Transverse colon (tissue), 4 donors: ENCODE measurements around the gene ARHGAP23. TPM values are rescaled to one million over a fixed set of nuclear protein-coding genes. Genes with fewer than 3 reads are reported as not detected.
A peak's percentile ranks its signal among the peaks of the same experiment; 100 is the strongest.
"Not testable (repeated sequence)": the region's sequence is repeated elsewhere in the genome, so short reads cannot be mapped to it uniquely, and the experiment has no call there.

Experiments
- DNase-seq: peaks from one replicate; pipeline ENCODE4 v3.0.0-alpha.2; 2019
- H3K27ac ChIP-seq, 4 donors: fragments of 200-600 bp; sonication (generic); 2 replicates each; pipeline ENCODE4 v1.5.1; 2016 to 2018; ENCODE audit warnings: inconsistent platforms in 4 of 4
- H3K27me3 ChIP-seq: fragments of 200-600 bp; sonication (generic); 2 replicates; pipeline ENCODE4 v1.5.1; 2017; ENCODE audit warnings: inconsistent platforms
- H3K36me3 ChIP-seq, 4 donors: fragments of 200-600 bp; sonication (generic); 2 replicates each; pipeline ENCODE4 v1.5.1; 2017 to 2019; ENCODE audit warnings: inconsistent platforms in 4 of 4
- H3K4me1 ChIP-seq, 4 donors: fragments of 200-600 bp; sonication (generic); 2 replicates each; pipeline ENCODE4 v1.5.1; 2017 to 2020; ENCODE audit warnings: inconsistent platforms in 4 of 4
- H3K4me3 ChIP-seq, 4 donors: fragments of 200-600 bp; sonication (generic); 1 replicate in 1 of 4; 2 replicates in 3 of 4; pipeline versions ENCODE4 v1.5.1 to v1.6.1; 2017 to 2019; ENCODE audit warnings: inconsistent platforms in 4 of 4
- H3K9me3 ChIP-seq, 2 donors: fragments of 200-600 bp; sonication (generic); 2 replicates each; pipeline ENCODE4 v1.5.1; 2017 to 2019; ENCODE audit warnings: inconsistent platforms in 2 of 2
- POLR2A ChIP-seq: fragments of 450-650 bp; IDR thresholded peaks from one replicate; pipeline ENCODE4 v1.6.1; 2016; ENCODE audit warnings: antibody characterized with exemption, mild to moderate bottlenecking, moderate library complexity
- WGBS, 2 donors: methylation state at CpG; one replicate each; pipeline ENCODE4 v1.1.5; 2018; ENCODE audit warnings: low coverage in 1 of 2; 5-methylcytosine and 5-hydroxymethylcytosine counted together
- in situ Hi-C, 4 donors: fragments of 200-750 bp; cut with MboI; loops; one replicate each; pipeline versions ENCODE4 v1.15.0 to v1.15.1; 2017; ENCODE audit warnings: low sequenced_read_pairs in 3 of 4, low pct_ligation_motif_present in 1 of 4, low pct_unique_long_range_greater_than_20kb in 1 of 4
- intact Hi-C: fragments of 100-400 bp; cut with DNase I; formaldehyde crosslinking; loops from one replicate; pipeline ENCODE4 v1.15.1; 2023; ENCODE audit warnings: low total_unique reads
- total RNA-seq, 4 donors: library from RNA; depleted of rRNA; stranded (reverse); fragments of >200 nt; gene quantifications; one replicate each; pipeline ENCODE4 v1.1.0, GENCODE V29; 2016
- TF ChIP-seq, protein P1 (sequence below), 5 experiments: fragments of 200-600 bp in 3 of 5; fragments of 450-650 bp in 2 of 5; sonication (generic) in 3 of 5; IDR thresholded peaks; 1 replicate in 2 of 5; 2 replicates in 3 of 5; pipeline ENCODE4 v1.5.1; 2016 to 2017; ENCODE audit warnings: antibody characterized with exemption in 5 of 5, inconsistent platforms in 3 of 5, mild to moderate bottlenecking in 2 of 5, moderate library complexity in 1 of 5

ARHGAP23 gene
- total RNA-seq, 4 donors from 2014 or later = 4.5 to 21.7 (median 17.0) TPM

DNA sequence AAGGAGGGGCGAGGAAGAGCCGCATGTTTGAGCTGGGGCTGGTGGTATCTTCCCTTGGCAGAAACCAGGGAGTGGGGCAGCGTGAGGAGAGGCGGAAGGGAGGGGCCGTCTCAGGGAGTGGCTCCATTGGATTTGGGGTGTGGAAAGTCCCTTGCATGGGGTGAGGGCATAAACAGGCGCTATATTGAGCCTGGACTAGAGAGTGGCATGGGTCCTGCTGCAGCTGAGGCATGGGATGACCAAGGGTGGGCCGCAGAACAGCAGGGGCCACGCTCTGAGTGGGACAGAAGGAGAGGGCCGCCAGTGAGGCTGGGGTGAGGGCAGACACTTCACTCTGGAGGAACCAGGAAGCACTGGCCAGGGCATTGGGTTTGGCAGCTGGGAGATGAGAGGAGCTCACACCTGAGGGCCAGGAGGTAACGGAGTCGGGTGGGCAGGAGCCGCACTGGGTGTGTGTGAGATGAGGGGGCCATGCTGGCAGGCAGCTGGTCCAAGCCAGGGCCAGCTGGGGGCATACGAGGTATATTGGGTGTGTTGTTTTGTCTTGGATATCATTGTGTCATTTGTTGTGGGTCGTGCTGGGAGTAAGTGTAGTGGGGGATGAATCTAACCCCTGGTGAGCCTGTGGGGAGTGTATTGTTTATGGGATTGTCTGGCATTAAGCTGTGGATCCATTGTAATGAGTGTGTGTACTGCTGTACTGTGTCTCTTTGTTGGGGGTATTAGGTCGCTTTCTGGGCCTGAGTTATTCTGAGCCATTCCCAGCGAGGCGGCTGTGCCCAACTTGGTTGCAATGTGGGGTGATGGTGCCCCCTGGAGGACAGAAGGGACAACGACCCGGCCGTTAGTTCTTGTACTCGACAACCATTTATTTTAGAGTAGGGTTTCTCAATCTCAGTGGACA, 56.2 kb downstream of the ARHGAP23 start:
- in situ Hi-C loops = loop anchor here in 2 of 4 donors (5.0 to 25.0 kb wide), 2 partner anchors 52 to 178 kb away; partner anchors contain the start of gene EPOP (in 1 of the 2)
- peak overlapping the region; percentile 36 to 71 (median 48) for H3K27ac ChIP-seq

DNA sequence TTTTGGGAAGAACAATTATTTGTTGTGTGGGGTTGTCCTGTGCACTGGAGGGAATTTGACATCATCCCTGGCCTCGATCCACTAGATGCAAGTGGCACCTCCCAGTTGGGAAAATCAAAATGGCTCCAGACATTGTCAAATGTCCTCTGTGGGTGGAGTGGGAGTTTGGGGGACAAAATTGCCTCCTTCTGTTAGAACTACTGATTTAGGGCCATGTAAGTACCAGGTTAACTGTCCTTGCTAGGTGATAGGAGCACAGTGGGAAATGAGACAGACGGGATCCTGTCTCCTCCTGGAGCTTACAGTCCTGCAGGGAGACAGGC, 56.8 kb downstream of the ARHGAP23 start:
- TF ChIP-seq, protein P1, sequence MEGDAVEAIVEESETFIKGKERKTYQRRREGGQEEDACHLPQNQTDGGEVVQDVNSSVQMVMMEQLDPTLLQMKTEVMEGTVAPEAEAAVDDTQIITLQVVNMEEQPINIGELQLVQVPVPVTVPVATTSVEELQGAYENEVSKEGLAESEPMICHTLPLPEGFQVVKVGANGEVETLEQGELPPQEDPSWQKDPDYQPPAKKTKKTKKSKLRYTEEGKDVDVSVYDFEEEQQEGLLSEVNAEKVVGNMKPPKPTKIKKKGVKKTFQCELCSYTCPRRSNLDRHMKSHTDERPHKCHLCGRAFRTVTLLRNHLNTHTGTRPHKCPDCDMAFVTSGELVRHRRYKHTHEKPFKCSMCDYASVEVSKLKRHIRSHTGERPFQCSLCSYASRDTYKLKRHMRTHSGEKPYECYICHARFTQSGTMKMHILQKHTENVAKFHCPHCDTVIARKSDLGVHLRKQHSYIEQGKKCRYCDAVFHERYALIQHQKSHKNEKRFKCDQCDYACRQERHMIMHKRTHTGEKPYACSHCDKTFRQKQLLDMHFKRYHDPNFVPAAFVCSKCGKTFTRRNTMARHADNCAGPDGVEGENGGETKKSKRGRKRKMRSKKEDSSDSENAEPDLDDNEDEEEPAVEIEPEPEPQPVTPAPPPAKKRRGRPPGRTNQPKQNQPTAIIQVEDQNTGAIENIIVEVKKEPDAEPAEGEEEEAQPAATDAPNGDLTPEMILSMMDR (IDR thresholded peaks at IDR 0.05) = peak in 1 of 5 experiments; percentile 4
- TF ChIP-seq POLR2A = no peak
- Histone ChIP-seq H3K4me3 (no peak overlapping the region), H3K27me3 (no peaks in the 10 kb centered on the region), H3K36me3 (no peaks in the 10 kb centered on the region), H3K4me1 (peaks cover 2 to 7% (median 4%) of the 10 kb centered on the region in 4 donors), H3K9me3 (no peaks in the 10 kb centered on the region), H3K27ac (peak overlapping the region in 3 of 4 donors; percentile 19 to 71 (median 36))
- WGBS, 2 donors = 41% methylated on average over 2 of the region's 2 CpGs; no CpG with 5 or more reads in 1 of the 2 donors
- in situ Hi-C loops (loop anchor here in 2 of 4 donors (5.0 to 25.0 kb wide), 2 partner anchors 53 to 177 kb away; partner anchors contain the start of gene EPOP (in 1 of the 2)), intact Hi-C loops (loop anchor here (5.0 kb wide), 2 partner anchors 43 to 58 kb away; partner anchors contain the start of gene ARHGAP23)
- DNase-seq = no peak

More for the DNA sequence above, 56.2 kb downstream of the ARHGAP23 start:
- intact Hi-C loops = loop anchor here (5.0 kb wide), 2 partner anchors 42 to 57 kb away; partner anchors contain the start of gene ARHGAP23
- H3K4me3 ChIP-seq, H3K4me1 ChIP-seq, H3K27me3 ChIP-seq, H3K9me3 ChIP-seq, H3K36me3 ChIP-seq: not testable (repeated sequence)
- WGBS, 2 donors = 52% methylated on average over 21 of the region's 21 CpGs; no CpG with 5 or more reads in 1 of the 2 donors
- TF ChIP-seq, protein P1 (IDR thresholded peaks at IDR 0.05) = peak; percentile 75 to 88 (median 82)
- DNase-seq = peak; percentile 69

DNA sequence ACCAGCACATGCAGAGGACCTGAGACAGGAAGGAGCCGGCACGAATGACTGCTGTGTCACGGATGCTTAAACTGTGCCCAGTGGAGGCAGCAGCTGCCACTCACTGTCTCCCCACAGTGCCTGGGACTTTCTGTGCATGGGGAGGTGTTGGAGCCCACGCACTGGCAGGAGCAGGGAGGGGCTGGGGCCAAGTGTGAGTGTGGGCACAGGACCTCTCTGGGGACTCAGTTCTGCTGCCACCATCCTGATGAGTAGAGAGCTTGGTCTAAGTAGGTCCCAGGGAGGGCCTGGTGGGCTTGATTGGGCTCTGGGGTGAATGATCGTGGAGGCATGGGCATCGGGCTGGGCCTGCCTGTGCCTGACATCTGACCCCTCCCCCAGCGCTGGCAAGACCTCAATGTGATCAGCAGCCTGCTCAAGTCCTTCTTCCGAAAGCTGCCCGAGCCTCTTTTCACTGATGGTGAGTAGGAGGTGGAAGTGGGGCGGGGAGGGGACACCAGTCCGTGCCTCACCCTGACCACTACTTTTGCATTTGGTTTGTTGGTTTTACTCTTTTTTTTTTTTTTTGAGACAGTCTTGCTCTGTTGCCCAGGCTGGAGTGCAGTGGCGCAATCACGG, 57.5 kb downstream of the ARHGAP23 start:
- H3K36me3 ChIP-seq, H3K4me3 ChIP-seq, H3K4me1 ChIP-seq, H3K27me3 ChIP-seq, H3K9me3 ChIP-seq: not testable (repeated sequence)
- WGBS, 2 donors = 70% methylated on average over 13 of the region's 13 CpGs; no CpG with 5 or more reads in 1 of the 2 donors
- peak; percentile 67 for DNase-seq
- intact Hi-C loops (loop anchor here (5.0 kb wide), 2 partner anchors 43 to 58 kb away; partner anchors contain the start of gene ARHGAP23), in situ Hi-C loops (loop anchor here in 2 of 4 donors (5.0 to 25.0 kb wide), 2 partner anchors 53 to 177 kb away; partner anchors contain the start of gene EPOP (in 1 of the 2))
- H3K27ac ChIP-seq = peak overlapping the region in 3 of 4 donors; percentile 19 to 71 (median 36)

DNA sequence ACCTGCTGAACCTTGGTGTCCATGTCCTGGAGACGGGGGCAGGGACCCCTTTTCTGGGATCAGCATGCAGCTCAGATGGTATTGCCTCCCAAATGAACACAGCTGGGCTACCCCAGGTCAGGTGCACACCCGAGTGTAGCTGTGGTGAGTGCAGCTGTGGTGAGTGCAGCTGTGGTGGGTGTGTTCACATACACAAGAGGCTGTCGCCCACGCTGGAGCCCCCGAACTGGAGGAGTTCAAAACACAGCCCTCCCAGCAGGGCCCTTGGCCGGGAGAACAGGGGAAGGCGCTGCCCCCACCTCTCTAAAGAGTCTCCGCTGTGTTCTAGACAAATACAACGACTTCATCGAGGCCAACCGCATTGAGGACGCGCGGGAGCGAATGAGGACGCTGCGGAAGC, 61.5 kb downstream of the ARHGAP23 start:
- not testable (repeated sequence) for DNase-seq, H3K4me1 ChIP-seq, H3K27ac ChIP-seq, H3K27me3 ChIP-seq, H3K4me3 ChIP-seq, H3K36me3 ChIP-seq, H3K9me3 ChIP-seq
- in situ Hi-C loops (loop anchor here in 2 of 4 donors (5.0 to 25.0 kb wide), 2 partner anchors 57 to 173 kb away; partner anchors contain the start of gene EPOP (in 1 of the 2)), intact Hi-C loops (loop anchor here (5.0 kb wide), 2 partner anchors 47 to 62 kb away; partner anchors contain the start of gene ARHGAP23)
- 89% methylated on average over 17 of the region's 17 CpGs; no CpG with 5 or more reads in 1 of the 2 donors for WGBS, 2 donors

DNA sequence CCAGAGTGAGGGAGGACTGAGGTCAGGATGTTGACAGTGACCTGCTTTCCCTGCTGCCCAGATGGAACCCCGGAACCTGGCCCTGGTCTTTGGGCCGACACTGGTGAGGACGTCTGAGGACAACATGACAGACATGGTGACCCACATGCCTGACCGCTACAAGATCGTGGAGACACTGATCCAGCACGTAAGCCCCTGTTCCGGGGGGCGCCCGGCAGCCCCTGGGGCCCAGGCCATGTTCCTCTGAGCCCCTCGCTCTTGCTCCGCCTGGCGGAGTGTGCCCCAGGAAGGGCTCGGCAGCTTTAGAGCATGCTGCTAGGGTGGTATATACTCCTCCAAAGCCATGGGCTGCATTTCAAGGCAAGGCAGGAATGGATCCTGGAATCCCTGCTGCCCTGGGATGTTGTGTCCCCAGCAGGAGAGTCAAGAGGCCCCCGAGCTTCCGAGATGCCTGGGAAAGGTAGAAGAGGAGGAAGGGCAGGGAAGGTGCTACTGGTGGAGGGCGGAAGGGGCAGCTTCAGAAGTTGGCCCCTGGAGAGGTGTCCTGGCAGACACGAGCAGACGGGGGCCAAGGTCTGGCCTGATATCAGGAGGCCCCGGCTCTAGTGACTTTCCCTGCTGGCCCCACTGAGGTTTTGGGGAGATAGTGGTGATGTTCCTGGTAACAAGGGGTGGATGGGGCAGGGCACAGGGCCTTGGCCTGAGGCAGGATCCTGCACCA, 63.2 kb downstream of the ARHGAP23 start:
- H3K27ac ChIP-seq, H3K36me3 ChIP-seq, H3K4me1 ChIP-seq, intact Hi-C loops, H3K27me3 ChIP-seq, H3K4me3 ChIP-seq, H3K9me3 ChIP-seq, DNase-seq: not testable (repeated sequence)
- in situ Hi-C loops = loop anchor here in 1 of 4 donors (25.0 kb wide), 1 partner anchor 171 kb away; the partner anchor contains the start of gene EPOP
- WGBS, 2 donors = 82% methylated on average over 16 of the region's 19 CpGs; no CpG with 5 or more reads in 1 of the 2 donors
- TF ChIP-seq, protein P1 (IDR thresholded peaks at IDR 0.05) = peak in 1 of 5 experiments; percentile 18
